HFFc6 (cell line): ENCODE results near the gene LTBP3. TPM values are rescaled to one million over a fixed set of nuclear protein-coding genes. Genes with fewer than 3 reads are reported as not detected.

Experiments used
- DNase-seq: peaks from one replicate; pipeline ENCODE4 v3.0.0-alpha.2; 2018
- H3K27ac Mint-ChIP-seq: 2 replicates; pipeline ENCODE4 v1.8.0; 2020; ENCODE audit warnings: mild to moderate bottlenecking, mixed read lengths
- H3K27me3 Mint-ChIP-seq: 2 replicates; pipeline ENCODE4 v1.8.0; 2021; ENCODE audit warnings: mild to moderate bottlenecking, moderate library complexity, mixed read lengths; ENCODE audit not compliant: insufficient read depth
- H3K36me3 Mint-ChIP-seq: 2 replicates; pipeline ENCODE4 v1.8.0; 2021; ENCODE audit warnings: low read depth, mixed read lengths
- H3K4me1 Mint-ChIP-seq: 2 replicates; pipeline ENCODE4 v1.8.0; 2020; ENCODE audit warnings: low read depth, mixed read lengths
- H3K4me3 Mint-ChIP-seq: 2 replicates; pipeline ENCODE4 v1.8.0; 2020; ENCODE audit warnings: mild to moderate bottlenecking, moderate library complexity, mixed read lengths
- H3K9me3 Mint-ChIP-seq: 2 replicates; pipeline ENCODE4 v1.8.0; 2020; ENCODE audit warnings: mild to moderate bottlenecking, mixed read lengths
- total RNA-seq, 6 experiments: library from RNA; stranded (reverse); fragmentation: NEBNext Ultra II Directional; extraction: Animal tissue kit (Norgen Biotek cat#: 25700); gene quantifications; 2 replicates in 1 of 6; 3 replicates in 5 of 6; pipeline ENCODE4 v1.2.3, GENCODE V29; 2021
- TF ChIP-seq, protein P1 (sequence below): fragments of 200-600 bp; sonication (generic); IDR thresholded peaks from 2 replicates; pipeline ENCODE4 v1.5.0; 2021; ENCODE audit warnings: antibody characterized with exemption, mild to moderate bottlenecking

LTBP3 gene
- total RNA-seq, 6 experiments from 2014 or later, result 64.0 to 78.1 (median 66.0) TPM

- no peaks in the 10 kb centered on the region; the same call in 1 of the 2 replicates for H3K27me3 Mint-ChIP-seq
- H3K9me3 Mint-ChIP-seq, result no peaks in the 10 kb centered on the region
- H3K27ac Mint-ChIP-seq, result no peak overlapping the region
- DNase-seq, result no peak
- TF ChIP-seq, protein P1, sequence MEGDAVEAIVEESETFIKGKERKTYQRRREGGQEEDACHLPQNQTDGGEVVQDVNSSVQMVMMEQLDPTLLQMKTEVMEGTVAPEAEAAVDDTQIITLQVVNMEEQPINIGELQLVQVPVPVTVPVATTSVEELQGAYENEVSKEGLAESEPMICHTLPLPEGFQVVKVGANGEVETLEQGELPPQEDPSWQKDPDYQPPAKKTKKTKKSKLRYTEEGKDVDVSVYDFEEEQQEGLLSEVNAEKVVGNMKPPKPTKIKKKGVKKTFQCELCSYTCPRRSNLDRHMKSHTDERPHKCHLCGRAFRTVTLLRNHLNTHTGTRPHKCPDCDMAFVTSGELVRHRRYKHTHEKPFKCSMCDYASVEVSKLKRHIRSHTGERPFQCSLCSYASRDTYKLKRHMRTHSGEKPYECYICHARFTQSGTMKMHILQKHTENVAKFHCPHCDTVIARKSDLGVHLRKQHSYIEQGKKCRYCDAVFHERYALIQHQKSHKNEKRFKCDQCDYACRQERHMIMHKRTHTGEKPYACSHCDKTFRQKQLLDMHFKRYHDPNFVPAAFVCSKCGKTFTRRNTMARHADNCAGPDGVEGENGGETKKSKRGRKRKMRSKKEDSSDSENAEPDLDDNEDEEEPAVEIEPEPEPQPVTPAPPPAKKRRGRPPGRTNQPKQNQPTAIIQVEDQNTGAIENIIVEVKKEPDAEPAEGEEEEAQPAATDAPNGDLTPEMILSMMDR, result no peak
- no peak overlapping the region for H3K4me3 Mint-ChIP-seq
- H3K4me1 Mint-ChIP-seq, result peaks cover 29% of the 10 kb centered on the region
- H3K36me3 Mint-ChIP-seq, result peaks cover 16% of the 10 kb centered on the region
These were observed 25.9 kb upstream of the LTBP3 start for GRCh38 chr11:65584106-65584505.

GRCh38 chr11:65583589-65583988 is 25.4 kb upstream of the LTBP3 start:
- Mint-ChIP-seq H3K27ac (no peak overlapping the region), H3K36me3 (peaks cover 16% of the 10 kb centered on the region), H3K4me1 (peaks cover 31% of the 10 kb centered on the region), H3K9me3 (no peaks in the 10 kb centered on the region), H3K4me3 (no peak overlapping the region), H3K27me3 (no peaks in the 10 kb centered on the region; the same call in 1 of the 2 replicates)
- DNase-seq, result no peak
- TF ChIP-seq, protein P1, result no peak

GRCh38 chr11:65581928-65582327 is 23.8 kb upstream of the LTBP3 start:
- Mint-ChIP-seq H3K36me3 (peaks cover 16% of the 10 kb centered on the region), H3K4me3 (no peak overlapping the region; the same call in 1 of the 2 replicates), H3K27me3 (peaks cover 2% of the 10 kb centered on the region), H3K27ac (no peak overlapping the region), H3K4me1 (peaks cover 29% of the 10 kb centered on the region), H3K9me3 (no peaks in the 10 kb centered on the region)
- no peak for DNase-seq
- TF ChIP-seq, protein P1, result no peak

GRCh38 chr11:65580756-65581155 is 22.6 kb upstream of the LTBP3 start:
- Mint-ChIP-seq H3K36me3 (peaks cover 16% of the 10 kb centered on the region), H3K9me3 (no peaks in the 10 kb centered on the region), H3K27me3 (peaks cover 2% of the 10 kb centered on the region), H3K4me3 (no peak overlapping the region), H3K27ac (no peak overlapping the region), H3K4me1 (peaks cover 23% of the 10 kb centered on the region)
- no peak for DNase-seq
- TF ChIP-seq, protein P1, result no peak

GRCh38 chr11:65580031-65580692 is 22.0 kb upstream of the LTBP3 start:
- Mint-ChIP-seq H3K9me3 (no peaks in the 10 kb centered on the region), H3K4me3 (no peak overlapping the region), H3K27me3 (peaks cover 2% of the 10 kb centered on the region), H3K4me1 (peaks cover 28% of the 10 kb centered on the region), H3K36me3 (peaks cover 16% of the 10 kb centered on the region), H3K27ac (no peak overlapping the region)
- TF ChIP-seq, protein P1, result no peak
- no peak for DNase-seq
